Mammary epithelial cell (primary cell): ENCODE measurements around the gene FKBP5.

Experiments
- EZH2 ChIP-seq: IDR thresholded peaks from 2 replicates; pipeline ENCODE4 v1.6.1; 2012; ENCODE audit warnings: low read length, inconsistent platforms, borderline replicate concordance
- TF ChIP-seq, protein P1 (sequence below), 2 donors: IDR thresholded peaks in 1 of 2; conservative IDR thresholded peaks in 1 of 2; 2 replicates each; pipeline ENCODE4 v1.5.1; 2011 to 2012; ENCODE audit warnings: inconsistent platforms in 2 of 2, low read length in 2 of 2, mild to moderate bottlenecking in 2 of 2, control low read depth in 1 of 2, low read depth in 1 of 2; ENCODE audit not compliant: insufficient read depth in 1 of 2; ENCODE audit errors: extremely low read depth in 1 of 2

DNA sequence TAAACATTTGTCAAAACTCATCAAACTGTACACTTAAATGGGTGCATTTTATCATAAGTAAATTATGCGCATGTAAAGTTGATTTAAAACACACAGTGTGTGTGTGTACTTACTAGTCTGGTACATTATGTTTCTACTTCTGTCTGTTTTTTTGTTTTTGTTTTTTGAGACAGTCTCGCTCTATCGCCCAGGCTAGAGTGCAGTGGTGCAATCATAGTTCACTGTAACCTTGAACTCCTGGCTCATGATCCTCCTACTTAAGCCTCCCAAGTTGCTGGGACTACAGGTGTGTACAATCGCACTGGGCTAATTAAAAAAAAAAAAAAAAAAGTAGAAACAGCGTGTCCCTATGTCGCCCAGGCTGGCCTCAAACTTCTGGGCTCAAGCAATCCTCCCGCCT, 23.0 kb upstream of the FKBP5 start:
- TF ChIP-seq, protein P1, sequence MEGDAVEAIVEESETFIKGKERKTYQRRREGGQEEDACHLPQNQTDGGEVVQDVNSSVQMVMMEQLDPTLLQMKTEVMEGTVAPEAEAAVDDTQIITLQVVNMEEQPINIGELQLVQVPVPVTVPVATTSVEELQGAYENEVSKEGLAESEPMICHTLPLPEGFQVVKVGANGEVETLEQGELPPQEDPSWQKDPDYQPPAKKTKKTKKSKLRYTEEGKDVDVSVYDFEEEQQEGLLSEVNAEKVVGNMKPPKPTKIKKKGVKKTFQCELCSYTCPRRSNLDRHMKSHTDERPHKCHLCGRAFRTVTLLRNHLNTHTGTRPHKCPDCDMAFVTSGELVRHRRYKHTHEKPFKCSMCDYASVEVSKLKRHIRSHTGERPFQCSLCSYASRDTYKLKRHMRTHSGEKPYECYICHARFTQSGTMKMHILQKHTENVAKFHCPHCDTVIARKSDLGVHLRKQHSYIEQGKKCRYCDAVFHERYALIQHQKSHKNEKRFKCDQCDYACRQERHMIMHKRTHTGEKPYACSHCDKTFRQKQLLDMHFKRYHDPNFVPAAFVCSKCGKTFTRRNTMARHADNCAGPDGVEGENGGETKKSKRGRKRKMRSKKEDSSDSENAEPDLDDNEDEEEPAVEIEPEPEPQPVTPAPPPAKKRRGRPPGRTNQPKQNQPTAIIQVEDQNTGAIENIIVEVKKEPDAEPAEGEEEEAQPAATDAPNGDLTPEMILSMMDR (conservative IDR thresholded peaks at IDR 0.05 in 1 of 2, IDR thresholded peaks at IDR 0.05 in 1 of 2; ENCODE audit: extremely low read depth in 1 of 2, insufficient read depth in 1 of 2, low read depth in 1 of 2, low read length in 2 of 2) = no peak
- no peak for TF ChIP-seq EZH2
